Upper lobe of right lung (tissue), 1 donor: ENCODE data around the gene LRRFIP1. TPM values are rescaled to one million over a fixed set of nuclear protein-coding genes. Genes with fewer than 3 reads are reported as not detected.

ENCODE experiments used
- ATAC-seq: fragments of 200-7000 bp; cut with Tn5 transposase; one replicate; pipeline ENCODE4 v1.9.1; 2020; ENCODE audit warnings: mild to moderate bottlenecking, moderate library complexity
- DNase-seq: peaks from one replicate; pipeline ENCODE4 v3.0.0-alpha.2; 2020
- H3K27ac ChIP-seq: fragments of 200-600 bp; one replicate; pipeline ENCODE4 v1.8.0; 2022
- H3K27me3 ChIP-seq: fragments of 200-600 bp; one replicate; pipeline ENCODE4 v1.8.0; 2022; ENCODE audit warnings: mild to moderate bottlenecking
- H3K36me3 ChIP-seq: fragments of 200-600 bp; one replicate; pipeline ENCODE4 v1.8.0; 2022
- H3K4me1 ChIP-seq: fragments of 200-600 bp; one replicate; pipeline ENCODE4 v1.8.0; 2022
- H3K4me3 ChIP-seq: fragments of 200-600 bp; one replicate; pipeline ENCODE4 v1.8.0; 2022; ENCODE audit warnings: mild to moderate bottlenecking
- H3K9me3 ChIP-seq: fragments of 200-600 bp; one replicate; pipeline ENCODE4 v1.8.0; 2022
- intact Hi-C: fragments of 100-400 bp; cut with DNase I; formaldehyde crosslinking; loops from one replicate; pipeline ENCODE4 v1.11.0; 2022
- total RNA-seq: library from RNA; stranded (reverse); fragmentation: NEBNext Ultra II Directional; extraction: Animal tissue kit (Norgen Biotek cat#: 25700); gene quantifications from one replicate; pipeline ENCODE4 v1.2.1, GENCODE V29; 2021
- TF ChIP-seq, protein P1 (sequence below): fragments of 200-600 bp; IDR thresholded peaks from one replicate; pipeline ENCODE4 v1.8.0; 2022; ENCODE audit warnings: antibody characterized with exemption
- donor health status: DM: no; HTN: yes; CAD: no; lungs with severe emphysema.

LRRFIP1 gene
- total RNA-seq, 1 donor from 2014 or later = 178 TPM

DNA sequence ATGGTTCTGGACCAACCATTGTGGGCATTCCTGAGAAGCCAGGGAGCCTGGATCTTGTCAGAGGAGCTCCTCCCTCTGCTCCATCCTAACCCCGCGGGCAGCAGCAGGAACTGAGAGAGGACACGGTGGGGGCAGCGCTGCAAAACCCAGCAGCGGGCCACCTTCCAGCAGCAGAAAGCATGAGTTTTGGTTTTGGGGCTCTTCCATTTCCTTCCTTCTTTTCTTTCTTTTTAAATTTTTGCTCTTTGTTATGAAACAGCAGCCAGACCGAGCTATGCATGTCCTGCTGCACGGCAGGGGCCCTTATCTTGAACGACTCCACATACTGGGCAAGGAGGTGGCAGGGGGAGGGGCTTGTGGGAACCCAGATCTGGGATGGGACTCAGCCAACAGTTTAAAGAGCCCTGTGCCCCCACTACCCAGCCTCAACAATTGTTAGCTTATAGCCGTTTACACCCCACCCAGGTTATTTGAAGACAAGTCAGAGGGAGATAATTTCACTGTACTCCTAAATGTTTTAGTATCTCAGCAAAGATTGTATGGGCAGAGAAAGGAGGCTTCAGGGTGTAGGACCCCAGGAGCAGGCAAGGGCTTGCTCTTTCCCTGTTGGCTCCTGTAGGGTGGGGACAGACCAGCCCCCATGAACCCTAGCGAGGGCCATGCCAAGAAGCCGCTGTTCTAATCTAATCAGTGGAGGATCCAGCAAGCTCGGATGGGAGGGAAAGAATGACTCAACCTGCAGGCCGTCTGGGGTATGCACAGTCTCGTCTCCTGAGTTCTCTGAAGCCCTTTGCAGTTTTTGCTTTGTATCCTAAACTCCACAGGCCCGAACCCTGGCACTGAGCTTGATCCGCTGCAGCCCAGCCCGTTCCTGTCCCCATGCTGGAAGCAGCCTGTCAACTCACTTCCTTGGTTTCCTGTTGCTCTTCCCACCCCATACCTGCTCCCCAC, 75.3 kb downstream of the LRRFIP1 start:
- H3K27me3 ChIP-seq = no peaks in the 10 kb centered on the region
- ATAC-seq (peak; percentile 58), DNase-seq (no peak)
- intact Hi-C loops = no loop called here
- H3K4me3 ChIP-seq = peak overlapping the region; percentile 3
- H3K4me1 ChIP-seq = peaks cover 98% of the 10 kb centered on the region
- peak overlapping the region; percentile 72 for H3K27ac ChIP-seq
- no peaks in the 10 kb centered on the region for H3K9me3 ChIP-seq
- TF ChIP-seq, protein P1, sequence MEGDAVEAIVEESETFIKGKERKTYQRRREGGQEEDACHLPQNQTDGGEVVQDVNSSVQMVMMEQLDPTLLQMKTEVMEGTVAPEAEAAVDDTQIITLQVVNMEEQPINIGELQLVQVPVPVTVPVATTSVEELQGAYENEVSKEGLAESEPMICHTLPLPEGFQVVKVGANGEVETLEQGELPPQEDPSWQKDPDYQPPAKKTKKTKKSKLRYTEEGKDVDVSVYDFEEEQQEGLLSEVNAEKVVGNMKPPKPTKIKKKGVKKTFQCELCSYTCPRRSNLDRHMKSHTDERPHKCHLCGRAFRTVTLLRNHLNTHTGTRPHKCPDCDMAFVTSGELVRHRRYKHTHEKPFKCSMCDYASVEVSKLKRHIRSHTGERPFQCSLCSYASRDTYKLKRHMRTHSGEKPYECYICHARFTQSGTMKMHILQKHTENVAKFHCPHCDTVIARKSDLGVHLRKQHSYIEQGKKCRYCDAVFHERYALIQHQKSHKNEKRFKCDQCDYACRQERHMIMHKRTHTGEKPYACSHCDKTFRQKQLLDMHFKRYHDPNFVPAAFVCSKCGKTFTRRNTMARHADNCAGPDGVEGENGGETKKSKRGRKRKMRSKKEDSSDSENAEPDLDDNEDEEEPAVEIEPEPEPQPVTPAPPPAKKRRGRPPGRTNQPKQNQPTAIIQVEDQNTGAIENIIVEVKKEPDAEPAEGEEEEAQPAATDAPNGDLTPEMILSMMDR = no peak
- no peaks in the 10 kb centered on the region for H3K36me3 ChIP-seq

DNA sequence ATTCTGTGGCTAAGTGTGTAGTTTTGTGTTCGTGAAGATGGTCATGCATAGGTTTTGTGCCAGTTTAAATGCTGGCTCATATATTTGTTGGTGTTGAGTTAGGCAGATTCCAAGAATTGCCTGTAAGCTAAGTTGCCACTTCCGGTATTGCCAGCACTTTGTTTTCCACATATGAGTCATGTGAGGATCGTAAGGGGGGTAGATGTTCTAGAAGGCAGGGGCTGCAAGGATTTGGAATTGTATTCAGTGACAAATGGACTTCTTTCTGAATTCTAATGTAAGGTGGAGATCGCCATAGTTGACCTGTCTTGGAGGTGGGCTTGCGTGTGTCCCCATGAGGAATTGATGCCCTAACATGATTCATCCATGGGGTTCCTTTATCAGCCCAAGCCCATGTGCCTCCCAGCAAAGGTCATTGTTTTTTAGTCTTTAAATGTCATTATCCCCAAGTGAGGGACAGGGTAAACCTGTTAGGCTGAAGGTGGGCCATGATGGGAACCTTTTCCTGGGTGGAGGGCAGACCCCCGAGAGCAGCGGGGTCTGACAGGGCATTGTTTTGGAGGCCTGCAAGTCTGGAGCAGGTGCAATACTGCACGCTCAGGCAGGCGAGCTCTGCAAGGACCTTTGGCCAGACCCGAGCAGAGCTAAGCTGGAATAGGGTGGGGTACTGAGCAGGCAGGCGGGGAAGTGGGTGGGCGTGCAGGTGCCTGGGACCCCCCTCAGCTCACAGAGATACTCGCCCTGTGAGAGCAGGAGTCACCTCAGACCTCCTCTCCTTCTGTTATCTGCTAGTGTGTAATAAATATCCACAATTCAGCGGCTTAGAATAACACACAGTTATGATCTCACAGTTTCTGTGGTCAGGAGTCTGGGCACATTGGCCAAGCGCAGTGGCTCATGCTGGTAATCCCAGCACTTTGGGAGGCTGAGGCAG, 77.4 kb downstream of the LRRFIP1 start:
- H3K9me3 ChIP-seq = no peaks in the 10 kb centered on the region
- H3K4me3 ChIP-seq = no peak overlapping the region
- DNase-seq (no peak), ATAC-seq (no peak)
- intact Hi-C loops = no loop called here
- TF ChIP-seq, protein P1 = no peak
- peaks cover 16% of the 10 kb centered on the region for H3K36me3 ChIP-seq
- H3K27me3 ChIP-seq = no peaks in the 10 kb centered on the region
- peak overlapping the region; percentile 72 for H3K27ac ChIP-seq
- H3K4me1 ChIP-seq = peaks cover 86% of the 10 kb centered on the region

DNA sequence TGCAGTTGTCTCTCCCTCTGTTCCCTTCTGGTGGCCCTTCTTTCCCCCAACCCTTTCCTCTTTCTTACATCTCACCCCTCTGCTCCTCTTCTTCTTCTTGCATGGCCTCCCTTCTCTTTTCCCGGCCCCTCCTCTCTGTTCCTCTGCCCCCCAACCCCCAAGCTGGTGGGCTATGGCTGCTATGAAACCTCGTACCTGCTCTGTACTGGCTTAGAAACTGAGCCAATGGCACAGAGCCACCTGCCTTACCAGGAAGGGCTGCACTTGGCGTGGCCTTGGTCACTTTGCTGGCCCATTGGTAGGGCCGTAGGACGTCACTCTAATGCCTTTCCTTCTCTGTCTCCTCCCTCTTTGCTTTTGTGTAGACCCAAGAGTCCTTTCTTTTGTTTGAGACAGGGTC, 78.9 kb downstream of the LRRFIP1 start:
- H3K4me1 ChIP-seq = peaks cover 71% of the 10 kb centered on the region
- no peaks in the 10 kb centered on the region for H3K27me3 ChIP-seq
- peak overlapping the region; percentile 26 for H3K27ac ChIP-seq
- peaks cover 31% of the 10 kb centered on the region for H3K36me3 ChIP-seq
- DNase-seq = no peak
- no peaks in the 10 kb centered on the region for H3K9me3 ChIP-seq
- no peak overlapping the region for H3K4me3 ChIP-seq
- intact Hi-C loops = no loop called here
- no peak for ATAC-seq
- TF ChIP-seq, protein P1 = no peak

DNA sequence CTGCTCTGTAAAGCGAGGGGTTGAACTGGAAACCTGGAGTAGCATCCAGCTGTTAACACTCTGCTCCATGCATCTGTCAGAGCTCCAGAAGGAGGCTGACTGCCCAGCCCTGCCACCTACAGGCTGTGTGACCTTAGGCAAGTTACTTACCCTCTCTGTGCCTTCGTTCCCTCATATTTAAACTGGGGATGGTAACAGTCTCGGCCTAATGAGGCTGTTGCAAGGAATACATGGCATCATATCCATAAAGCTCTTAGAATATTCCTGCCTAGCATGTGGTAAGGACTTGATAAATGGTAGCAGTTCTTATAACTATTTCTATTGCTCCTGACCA, 80.6 kb downstream of the LRRFIP1 start:
- Histone ChIP-seq H3K27me3 (no peaks in the 10 kb centered on the region), H3K27ac (peak overlapping the region; percentile 26), H3K4me3 (no peak overlapping the region), H3K9me3 (no peaks in the 10 kb centered on the region), H3K4me1 (peaks cover 53% of the 10 kb centered on the region), H3K36me3 (peaks cover 48% of the 10 kb centered on the region)
- intact Hi-C loops = no loop called here
- DNase-seq (no peak), ATAC-seq (no peak)
- TF ChIP-seq, protein P1 = no peak

DNA sequence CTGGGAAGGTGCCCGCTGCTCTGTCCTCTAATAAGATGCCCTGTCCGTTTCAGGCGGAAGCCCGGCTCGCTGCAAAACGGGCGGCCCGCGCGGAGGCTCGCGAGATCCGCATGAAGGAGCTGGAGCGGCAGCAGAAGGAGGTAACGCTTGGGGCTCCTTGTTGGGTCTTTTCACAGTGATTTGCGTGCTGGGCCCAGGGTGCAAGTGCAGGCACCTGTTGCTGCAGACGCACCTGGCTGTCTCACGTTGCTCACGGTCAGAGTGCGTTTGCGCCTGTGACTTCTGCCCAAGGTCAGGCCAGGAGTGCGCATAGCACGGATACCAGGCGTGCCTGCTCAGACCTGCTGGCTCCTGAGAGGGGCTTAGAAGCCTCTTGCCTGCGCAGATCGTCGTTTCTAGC, 81.1 kb downstream of the LRRFIP1 start:
- TF ChIP-seq, protein P1 = no peak
- intact Hi-C loops = no loop called here
- Histone ChIP-seq H3K36me3 (peaks cover 48% of the 10 kb centered on the region), H3K9me3 (no peaks in the 10 kb centered on the region), H3K27me3 (no peaks in the 10 kb centered on the region), H3K27ac (peak overlapping the region; percentile 26), H3K4me1 (peaks cover 49% of the 10 kb centered on the region), H3K4me3 (no peak overlapping the region)
- DNase-seq (no peak), ATAC-seq (peak; percentile 56)
